Breast epithelium (tissue), 3 donors: ENCODE measurements around the gene CTNNA2.

Experiments
- POLR2A ChIP-seq: fragments of 450-650 bp; IDR thresholded peaks from one replicate; pipeline ENCODE4 v1.6.1; 2016; ENCODE audit warnings: antibody characterized with exemption, mild to moderate bottlenecking, moderate library complexity
- POLR2AphosphoS5 ChIP-seq, 3 donors: sonication (generic); formaldehyde crosslinking; IDR thresholded peaks; one replicate each; pipeline ENCODE4 v1.6.1; 2017; ENCODE audit warnings: antibody characterized with exemption in 3 of 3
- TF ChIP-seq, protein P1 (sequence below), 3 donors: fragments of 450-650 bp; IDR thresholded peaks; one replicate each; pipeline ENCODE4 v1.5.1; 2016 to 2017; ENCODE audit warnings: antibody characterized with exemption in 3 of 3, mild to moderate bottlenecking in 3 of 3, moderate library complexity in 3 of 3

DNA sequence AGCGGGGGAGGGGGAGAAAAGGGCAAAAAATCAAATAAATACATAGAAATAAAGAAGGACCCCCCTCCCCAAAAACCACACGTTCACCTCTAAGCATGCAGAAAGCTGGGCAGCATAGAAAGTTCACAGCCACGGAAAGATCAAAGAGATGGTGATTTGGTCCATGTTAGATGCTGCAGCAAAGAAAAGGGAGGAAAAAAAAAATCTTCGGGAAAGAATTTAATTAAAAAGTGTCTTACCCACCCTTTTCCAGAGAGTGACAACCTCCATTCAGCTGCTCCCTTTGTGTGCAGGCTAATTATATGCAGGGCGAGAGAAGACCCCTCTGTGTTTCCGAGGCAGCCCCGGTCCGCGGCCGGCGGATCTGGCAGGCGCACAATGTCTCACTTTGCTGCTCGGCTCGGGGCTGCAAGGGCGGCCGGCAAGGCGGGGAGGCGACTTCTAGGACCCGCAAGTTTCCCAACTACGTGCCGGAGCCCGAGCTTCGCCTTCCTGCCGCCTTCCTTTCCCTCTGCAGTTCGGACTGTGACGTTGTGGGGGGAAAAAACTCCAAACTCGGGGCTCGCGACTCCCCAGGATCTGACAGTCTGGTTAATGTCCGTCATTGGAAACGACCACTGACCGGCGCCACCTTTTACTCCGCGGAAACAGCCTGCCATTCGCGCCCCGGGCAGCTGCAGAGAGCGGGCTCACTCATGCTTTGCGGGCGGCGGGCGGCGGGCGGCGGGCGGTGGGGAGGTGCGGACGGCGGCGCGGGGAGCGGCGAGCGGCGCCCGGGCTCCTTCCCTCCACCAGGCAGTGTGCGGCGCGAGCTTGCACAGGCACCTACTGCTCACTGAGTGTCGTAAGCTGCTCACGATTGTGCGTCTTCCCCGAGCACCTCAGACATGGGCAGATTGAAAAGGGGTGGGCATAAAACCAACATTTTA is 791.3 kb downstream of the CTNNA2 start, which contains the start of gene LRRTM1:
- TF ChIP-seq, protein P1, sequence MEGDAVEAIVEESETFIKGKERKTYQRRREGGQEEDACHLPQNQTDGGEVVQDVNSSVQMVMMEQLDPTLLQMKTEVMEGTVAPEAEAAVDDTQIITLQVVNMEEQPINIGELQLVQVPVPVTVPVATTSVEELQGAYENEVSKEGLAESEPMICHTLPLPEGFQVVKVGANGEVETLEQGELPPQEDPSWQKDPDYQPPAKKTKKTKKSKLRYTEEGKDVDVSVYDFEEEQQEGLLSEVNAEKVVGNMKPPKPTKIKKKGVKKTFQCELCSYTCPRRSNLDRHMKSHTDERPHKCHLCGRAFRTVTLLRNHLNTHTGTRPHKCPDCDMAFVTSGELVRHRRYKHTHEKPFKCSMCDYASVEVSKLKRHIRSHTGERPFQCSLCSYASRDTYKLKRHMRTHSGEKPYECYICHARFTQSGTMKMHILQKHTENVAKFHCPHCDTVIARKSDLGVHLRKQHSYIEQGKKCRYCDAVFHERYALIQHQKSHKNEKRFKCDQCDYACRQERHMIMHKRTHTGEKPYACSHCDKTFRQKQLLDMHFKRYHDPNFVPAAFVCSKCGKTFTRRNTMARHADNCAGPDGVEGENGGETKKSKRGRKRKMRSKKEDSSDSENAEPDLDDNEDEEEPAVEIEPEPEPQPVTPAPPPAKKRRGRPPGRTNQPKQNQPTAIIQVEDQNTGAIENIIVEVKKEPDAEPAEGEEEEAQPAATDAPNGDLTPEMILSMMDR (IDR thresholded peaks at IDR 0.05): no peak
- TF ChIP-seq POLR2AphosphoS5 (IDR thresholded peaks at IDR 0.05) (no peak), POLR2A (no peak)
